GM19324 (cell line): ENCODE results near the gene PTPRH.
A peak's percentile ranks its signal among the peaks of the same experiment; 100 is the strongest.
"Not testable (repeated sequence)": the region's sequence is repeated elsewhere in the genome, so short reads cannot be mapped to it uniquely, and the experiment has no call there.

Experiments used
- ATAC-seq: cut with Tn5 transposase; IDR thresholded peaks from one replicate; pipeline ENCODE4 v1.9.1; 2021; ENCODE audit warnings: mild to moderate bottlenecking, moderate library complexity; ENCODE audit not compliant: unreplicated experiment, low FRiP score

The PTPRH gene

GRCh38 chr19:55193481-55193880 lies 15.8 kb downstream of the PTPRH start:
- ATAC-seq, result no peak

GRCh38 chr19:55189403-55189835 lies 19.9 kb downstream of the PTPRH start:
- ATAC-seq, result no peak

- no peak for ATAC-seq
Observed at GRCh38 chr19:55188625-55189024, 20.7 kb downstream of the PTPRH start.

GRCh38 chr19:55186080-55186479 lies 23.2 kb downstream of the PTPRH start:
- ATAC-seq, result no peak

GRCh38 chr19:55181740-55182139 lies 27.6 kb downstream of the PTPRH start:
- no peak for ATAC-seq

GRCh38 chr19:55179606-55180484 lies 29.5 kb downstream of the PTPRH start, which contains the start of gene SYT5:
Gene SYT5, minus strand, starts transcription at chr19:55180289. Its CDS starts 1,248 bp downstream, at chr19:55179041.
- no peak for ATAC-seq

- peak; percentile 84 for ATAC-seq
Observed at GRCh38 chr19:55178781-55179599, 30.3 kb downstream of the PTPRH start.

GRCh38 chr19:55176076-55176475 lies 33.2 kb downstream of the PTPRH start:
- no peak for ATAC-seq

- no peak for ATAC-seq
Observed at GRCh38 chr19:55175117-55175867, 34.0 kb downstream of the PTPRH start.

GRCh38 chr19:55174425-55175116 lies 34.7 kb downstream of the PTPRH start:
- no peak for ATAC-seq

GRCh38 chr19:55173714-55174409 lies 35.4 kb downstream of the PTPRH start:
- ATAC-seq, result no peak

- ATAC-seq, result no peak
Observed at GRCh38 chr19:55173186-55173713, 36.1 kb downstream of the PTPRH start.

- ATAC-seq, result no peak
Observed at GRCh38 chr19:55172741-55173140, 36.6 kb downstream of the PTPRH start.

GRCh38 chr19:55172318-55172717 lies 37.0 kb downstream of the PTPRH start:
- not testable (repeated sequence) for ATAC-seq

GRCh38 chr19:55171440-55171839 lies 37.9 kb downstream of the PTPRH start:
- ATAC-seq, result no peak

- no peak for ATAC-seq
Observed at GRCh38 chr19:55169136-55169535, 40.2 kb downstream of the PTPRH start.

GRCh38 chr19:55166530-55167268 lies 42.6 kb downstream of the PTPRH start, which contains the start of gene DNAAF3:
Gene DNAAF3, minus strand, starts transcription at chr19:55166613. Its CDS starts 200 bp downstream, at chr19:55166413.
- ATAC-seq, result no peak

- no peak for ATAC-seq
Observed at GRCh38 chr19:55165952-55166529, 43.3 kb downstream of the PTPRH start.
